T-cell (primary cell): Measurements from ENCODE around the gene ZPLD1. TPM values are rescaled to one million over a fixed set of nuclear protein-coding genes. Genes with fewer than 3 reads are reported as not detected.

ENCODE experiments used
- ATAC-seq, 4 experiments: fragments of 200-7000 bp in 3 of 4; fragments of 150-1000 bp in 1 of 4; cut with Tn5 transposase; replicated peaks in 1 of 4; 1 replicate in 3 of 4; 2 replicates in 1 of 4; pipeline ENCODE4 v1.10.0; 2021; ENCODE audit warnings: moderate library complexity in 3 of 4, mild to moderate bottlenecking in 2 of 4, moderate number of reproducible peaks in 1 of 4
- CTCF ChIA-PET, 2 donors: fragments of 300-600 bp; sonication (Branson Sonifier 250); formaldehyde crosslinking; loops; one replicate each; lab custom pipeline; 2022; ENCODE audit warnings: antibody characterized with exemption in 2 of 2; lab: Charles Lee
- POLR2A ChIA-PET, 2 donors: fragments of 300-600 bp; sonication (Branson Sonifier 250); formaldehyde crosslinking; loops; one replicate each; lab custom pipeline; 2022; ENCODE audit warnings: antibody characterized with exemption in 2 of 2; lab: Charles Lee
- DNase-seq, 35 experiments: peaks; one replicate each; pipeline versions ENCODE4 v3.0.0 to v3.0.0-alpha.2; 2013 to 2023
- H3K27ac ChIP-seq: one replicate; pipeline ENCODE4 v1.5.1; 2013; ENCODE audit warnings: low read length
- H3K27me3 ChIP-seq, 2 experiments: replicated peaks in 1 of 2; 1 replicate in 1 of 2; 2 replicates in 1 of 2; pipeline versions ENCODE4 v1.6.1 to v1.7.0; 2013; ENCODE audit warnings: low read length in 1 of 2, mixed read lengths in 1 of 2; ENCODE audit not compliant: control insufficient read depth in 2 of 2, insufficient read depth in 2 of 2; ENCODE audit errors: extremely low read depth in 1 of 2
- H3K36me3 ChIP-seq, 2 donors: 1 replicate in 1 of 2; 2 replicates in 1 of 2; pipeline versions ENCODE4 v1.6.1 to v1.7.0; 2013; ENCODE audit warnings: low read length in 1 of 2; ENCODE audit not compliant: control insufficient read depth in 2 of 2, insufficient read depth in 1 of 2; ENCODE audit errors: extremely low read depth in 1 of 2
- H3K4me1 ChIP-seq, 2 experiments: 1 replicate in 1 of 2; 2 replicates in 1 of 2; pipeline versions ENCODE4 v1.6.1 to v1.7.0; 2013; ENCODE audit warnings: low read length in 2 of 2, mixed read lengths in 1 of 2; ENCODE audit not compliant: insufficient read depth in 2 of 2, control insufficient read depth in 1 of 2; ENCODE audit errors: extremely low read depth in 1 of 2
- H3K4me3 ChIP-seq, 2 donors: 1 replicate in 1 of 2; 2 replicates in 1 of 2; pipeline versions ENCODE4 v1.5.1 to v1.7.0; 2013; ENCODE audit warnings: mild to moderate bottlenecking in 2 of 2, low read length in 1 of 2, moderate library complexity in 1 of 2; ENCODE audit not compliant: control insufficient read depth in 1 of 2; ENCODE audit errors: extremely low read depth in 1 of 2
- H3K9me3 ChIP-seq: 2 replicates; pipeline ENCODE4 v1.7.0; 2013
- H3K27ac Mint-ChIP-seq, 2 donors: one replicate each; pipeline ENCODE4 v1.8.0; 2020 to 2021; ENCODE audit warnings: mild to moderate bottlenecking in 2 of 2, mixed read lengths in 2 of 2
- H3K27me3 Mint-ChIP-seq, 2 donors: one replicate each; pipeline ENCODE4 v1.8.0; 2021 to 2022; ENCODE audit warnings: mixed read lengths in 2 of 2
- H3K36me3 Mint-ChIP-seq: one replicate; pipeline ENCODE4 v1.8.0; 2021; ENCODE audit warnings: mixed read lengths
- H3K4me1 Mint-ChIP-seq, 3 donors: one replicate each; pipeline ENCODE4 v1.8.0; 2020 to 2022; ENCODE audit warnings: mixed read lengths in 3 of 3, mild to moderate bottlenecking in 1 of 3
- H3K4me3 Mint-ChIP-seq, 3 donors: one replicate each; pipeline ENCODE4 v1.8.0; 2020 to 2022; ENCODE audit warnings: mild to moderate bottlenecking in 3 of 3, mixed read lengths in 3 of 3, moderate library complexity in 3 of 3
- H3K9me3 Mint-ChIP-seq, 3 donors: one replicate each; pipeline ENCODE4 v1.8.0; 2020 to 2022; ENCODE audit warnings: mixed read lengths in 3 of 3
- WGBS: methylation state at CpG from one replicate; pipeline ENCODE4 v1.1.5; 2013; ENCODE audit warnings: missing lambda C conversion rate; ENCODE audit not compliant: insufficient coverage; 5-methylcytosine and 5-hydroxymethylcytosine counted together
- total RNA-seq, 35 experiments: library from RNA in 6 of 35; stranded (reverse) in 6 of 35; fragments of 120-200 nt in 1 of 35; gene quantifications; one replicate each; pipeline versions ENCODE4 v1.2.1 to v1.2.4 and lab custom pipeline; 2013 to 2026

The ZPLD1 gene
- total RNA-seq, 5 donors from 2014 or later (not counting 1 experiment from before 2014, with no cell fraction given) = not detected

DNA sequence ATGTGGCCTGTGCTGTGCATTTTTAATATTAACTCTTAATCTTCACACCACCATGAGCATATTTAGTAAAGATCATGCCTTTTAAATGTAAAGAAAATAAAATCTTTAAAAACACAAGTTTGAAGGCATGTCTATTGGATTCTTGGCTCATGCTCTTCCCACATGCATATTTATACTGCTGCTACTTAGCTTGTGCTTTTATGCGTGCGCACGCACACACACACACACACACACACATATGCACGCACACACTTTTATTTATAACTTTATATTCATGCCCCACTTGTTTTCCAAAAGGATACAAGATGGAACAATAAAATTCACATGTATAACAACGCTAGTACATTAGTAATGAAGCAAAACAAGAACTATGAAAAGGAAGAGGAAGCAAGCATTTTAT lies 36.1 kb upstream of the ZPLD1 start:
- ChIA-PET POLR2A (no interaction called here), CTCF (no interaction called here)
- Histone ChIP-seq H3K27me3 (no peaks in the 10 kb centered on the region), H3K27ac (no peak overlapping the region), H3K4me1 (no peaks in the 10 kb centered on the region), H3K9me3 (no peaks in the 10 kb centered on the region), H3K36me3 (no peaks in the 10 kb centered on the region), H3K4me3 (no peak overlapping the region)
- Mint-ChIP-seq H3K4me3 (no peak overlapping the region), H3K4me1 (no peaks in the 10 kb centered on the region), H3K9me3 (no peaks in the 10 kb centered on the region), H3K27me3 (peaks cover 0 to 10% of the 10 kb centered on the region in 2 donors), H3K27ac (no peak overlapping the region), H3K36me3 (no peaks in the 10 kb centered on the region)
- no peak for DNase-seq
- WGBS = 80% methylated on average over 1 of the region's 5 CpGs
- ATAC-seq = no peak

DNA sequence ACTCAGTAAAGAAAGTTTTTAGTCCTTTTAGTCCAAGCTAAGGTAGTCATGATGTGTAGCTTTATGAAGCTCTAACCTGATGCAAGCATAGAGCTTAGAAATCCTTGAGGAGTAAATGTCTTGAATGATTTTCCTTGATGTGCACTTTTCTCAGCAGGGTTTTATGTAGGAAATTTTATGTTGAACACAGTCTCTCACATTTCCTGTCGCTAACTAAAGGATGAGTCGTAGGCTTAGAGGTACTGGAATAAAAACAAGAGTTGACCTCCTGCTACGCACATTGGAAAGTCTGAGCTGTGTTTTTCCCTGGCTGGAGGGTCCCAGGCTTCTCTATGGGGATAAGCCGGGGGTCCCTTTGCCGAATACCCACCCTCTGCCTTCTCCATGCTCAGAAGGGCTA lies 34.7 kb upstream of the ZPLD1 start:
- CTCF ChIA-PET = no interaction called here

GRCh38 chr3:102400766-102401165 lies 34.0 kb upstream of the ZPLD1 start:
- POLR2A ChIA-PET = no interaction called here
- 60% methylated on average over 1 of the region's 2 CpGs for WGBS
- CTCF ChIA-PET = no interaction called here

More for the DNA sequence above, 34.7 kb upstream of the ZPLD1 start:
- DNase-seq (no peak), ATAC-seq (no peak)
- WGBS = 72% methylated on average over 3 of the region's 5 CpGs
- no peaks in the 10 kb centered on the region for H3K4me1 ChIP-seq
- no peak overlapping the region for H3K27ac ChIP-seq
- Mint-ChIP-seq H3K36me3 (no peaks in the 10 kb centered on the region), H3K27ac (no peak overlapping the region), H3K27me3 (peaks cover 0 to 23% of the 10 kb centered on the region in 2 donors), H3K9me3 (no peaks in the 10 kb centered on the region), H3K4me3 (no peak overlapping the region), H3K4me1 (no peaks in the 10 kb centered on the region)
- no peaks in the 10 kb centered on the region for H3K9me3 ChIP-seq
- POLR2A ChIA-PET = no interaction called here
- H3K27me3 ChIP-seq = no peaks in the 10 kb centered on the region
- H3K4me3 ChIP-seq = no peak overlapping the region
- H3K36me3 ChIP-seq = no peaks in the 10 kb centered on the region

GRCh38 chr3:102410616-102411015 lies 24.2 kb upstream of the ZPLD1 start:
- Histone ChIP-seq H3K9me3 (no peaks in the 10 kb centered on the region), H3K4me3 (no peak overlapping the region), H3K27me3 (no peaks in the 10 kb centered on the region), H3K36me3 (no peaks in the 10 kb centered on the region), H3K4me1 (no peaks in the 10 kb centered on the region), H3K27ac (no peak overlapping the region)
- H3K4me1 Mint-ChIP-seq = peaks cover 7 to 9% (median 8%) of the 10 kb centered on the region in 3 donors
- H3K9me3 Mint-ChIP-seq = no peaks in the 10 kb centered on the region
- POLR2A ChIA-PET = no interaction called here
- no peak overlapping the region for H3K4me3 Mint-ChIP-seq
- peaks cover 0 to 4% of the 10 kb centered on the region in 2 donors for H3K27me3 Mint-ChIP-seq
- no peaks in the 10 kb centered on the region for H3K36me3 Mint-ChIP-seq
- H3K27ac Mint-ChIP-seq = no peak overlapping the region
- DNase-seq = no peak
- CTCF ChIA-PET = no interaction called here
- ATAC-seq = no peak

More at GRCh38 chr3:102400766-102401165, 34.0 kb upstream of the ZPLD1 start:
- Histone ChIP-seq H3K4me3 (no peak overlapping the region), H3K27me3 (no peaks in the 10 kb centered on the region), H3K4me1 (no peaks in the 10 kb centered on the region), H3K27ac (no peak overlapping the region), H3K36me3 (no peaks in the 10 kb centered on the region), H3K9me3 (no peaks in the 10 kb centered on the region)
- Mint-ChIP-seq H3K27me3 (peaks cover 0 to 23% of the 10 kb centered on the region in 2 donors), H3K4me3 (no peak overlapping the region), H3K9me3 (no peaks in the 10 kb centered on the region), H3K27ac (no peak overlapping the region), H3K4me1 (no peaks in the 10 kb centered on the region), H3K36me3 (no peaks in the 10 kb centered on the region)
- ATAC-seq (no peak), DNase-seq (no peak)

- Histone ChIP-seq H3K36me3 (no peaks in the 10 kb centered on the region), H3K9me3 (no peaks in the 10 kb centered on the region), H3K4me1 (no peaks in the 10 kb centered on the region), H3K27me3 (no peaks in the 10 kb centered on the region), H3K27ac (no peak overlapping the region), H3K4me3 (no peak overlapping the region)
- peak in 1 of 35 experiments; percentile 2 for DNase-seq
- ChIA-PET CTCF (interaction anchor here (1.0 to 1.5 kb wide), 3 partner anchors 9 to 255 kb away, joined by 3 to 4 read pairs (median 3); no protein-coding TSS in a partner anchor), POLR2A (interaction anchor here (0.6 kb wide), 2 partner anchors 54 to 1329 kb away, joined by 3 read pairs; no protein-coding TSS in a partner anchor)
- no peaks in the 10 kb centered on the region for H3K27me3 Mint-ChIP-seq
- H3K4me3 Mint-ChIP-seq = peak overlapping the region; percentile 31 to 41 (median 37)
- no peaks in the 10 kb centered on the region for H3K36me3 Mint-ChIP-seq
- no CpG with 5 or more reads among the region's 2 CpGs for WGBS
- ATAC-seq = no peak
- no peaks in the 10 kb centered on the region for H3K9me3 Mint-ChIP-seq
- H3K27ac Mint-ChIP-seq = no peak overlapping the region
- peaks cover 7 to 13% (median 11%) of the 10 kb centered on the region in 3 donors for H3K4me1 Mint-ChIP-seq
These were observed 19.3 kb upstream of the ZPLD1 start for GRCh38 chr3:102415553-102415952.

DNA sequence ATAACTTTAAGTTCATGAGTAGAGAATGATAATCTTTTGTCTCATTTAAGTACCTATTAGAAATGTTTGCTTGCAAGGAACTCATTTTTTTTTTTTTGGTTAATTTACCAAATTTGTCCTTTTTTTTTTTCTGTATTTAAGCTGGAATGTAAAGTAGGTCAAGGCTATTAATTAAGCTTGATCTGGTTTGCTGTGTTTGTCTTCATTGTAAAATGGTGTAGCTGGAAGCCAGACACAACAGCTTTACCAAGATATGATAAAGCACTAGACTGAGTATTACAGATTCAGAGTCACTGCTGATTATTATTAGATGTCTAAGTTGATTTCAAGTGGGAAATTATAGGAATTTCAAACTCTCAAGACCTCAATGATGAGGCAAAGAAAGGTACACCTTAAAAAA lies 15.0 kb upstream of the ZPLD1 start:
- H3K4me3 ChIP-seq = no peak overlapping the region
- Mint-ChIP-seq H3K4me3 (no peak overlapping the region), H3K27ac (no peak overlapping the region), H3K4me1 (peaks cover 7 to 12% (median 9%) of the 10 kb centered on the region in 3 donors), H3K27me3 (peaks cover 0 to 5% of the 10 kb centered on the region in 2 donors), H3K36me3 (no peaks in the 10 kb centered on the region), H3K9me3 (no peaks in the 10 kb centered on the region)
- no peaks in the 10 kb centered on the region for H3K4me1 ChIP-seq
- POLR2A ChIA-PET = no interaction called here
- no peaks in the 10 kb centered on the region for H3K9me3 ChIP-seq
- H3K27me3 ChIP-seq = no peaks in the 10 kb centered on the region
- CTCF ChIA-PET = interaction anchor here (0.7 kb wide), 2 partner anchors 902 to 1220 kb away, joined by 4 read pairs; no protein-coding TSS in a partner anchor
- DNase-seq (no peak), ATAC-seq (no peak)
- H3K27ac ChIP-seq = no peak overlapping the region
- no peaks in the 10 kb centered on the region for H3K36me3 ChIP-seq

DNA sequence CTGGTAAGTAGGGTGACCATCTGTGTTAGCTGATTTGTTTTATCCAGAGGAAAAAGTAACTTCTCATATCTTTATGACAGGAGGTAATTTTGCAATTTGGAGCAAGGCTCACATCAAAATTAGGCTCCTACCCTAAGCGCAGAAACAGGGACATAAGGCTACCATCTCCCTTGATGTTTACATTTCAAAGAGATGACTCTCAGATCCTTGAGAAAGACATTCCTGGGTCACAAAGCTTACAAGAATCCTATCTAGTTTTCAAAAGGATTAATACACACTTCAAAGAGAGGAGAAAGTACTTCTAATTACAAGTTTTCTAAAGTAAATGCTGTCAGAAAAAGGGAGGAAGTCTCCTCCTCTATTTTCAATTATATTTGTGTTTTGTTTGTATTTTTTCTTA lies 7.0 kb downstream of the ZPLD1 start:
- H3K27ac Mint-ChIP-seq = no peak overlapping the region
- Histone ChIP-seq H3K4me1 (no peaks in the 10 kb centered on the region), H3K27ac (no peak overlapping the region), H3K27me3 (peaks cover 0 to 3% of the 10 kb centered on the region in 2 experiments), H3K36me3 (no peaks in the 10 kb centered on the region), H3K9me3 (no peaks in the 10 kb centered on the region), H3K4me3 (no peak overlapping the region)
- POLR2A ChIA-PET = no interaction called here
- no peaks in the 10 kb centered on the region for H3K9me3 Mint-ChIP-seq
- no peaks in the 10 kb centered on the region for H3K36me3 Mint-ChIP-seq
- ATAC-seq (no peak), DNase-seq (no peak)
- no CpG with 5 or more reads among the region's 1 CpG for WGBS
- no peak overlapping the region for H3K4me3 Mint-ChIP-seq
- CTCF ChIA-PET = no interaction called here
- peaks cover 14 to 15% of the 10 kb centered on the region in 2 donors for H3K27me3 Mint-ChIP-seq
- H3K4me1 Mint-ChIP-seq = no peaks in the 10 kb centered on the region
